AG04449 (cell line): ENCODE results near the gene EHMT1.
"Not testable (repeated sequence)": the region's sequence is repeated elsewhere in the genome, so short reads cannot be mapped to it uniquely, and the experiment has no call there.

Experiments used
- CTCF ChIA-PET: fragments of 350-600 bp; formaldehyde crosslinking; extraction: SDS; loops from one replicate; lab custom pipeline; 2021; ENCODE audit warnings: antibody characterized with exemption; lab: Yijun Ruan, JAX
- POLR2A ChIA-PET: fragments of 400-600, 350-600 bp; formaldehyde crosslinking; extraction: SDS; loops from one replicate; lab custom pipeline; 2020; ENCODE audit warnings: antibody characterized with exemption, inconsistent platforms; lab: Yijun Ruan, JAX
- DNase-seq: peaks from one replicate; pipeline ENCODE4 v3.0.0-alpha.2; 2010; ENCODE audit warnings: low read depth, low spot score
- H3K4me3 ChIP-seq: 2 replicates; pipeline ENCODE4 v1.5.1; 2011; ENCODE audit warnings: low read depth, mild to moderate bottlenecking, control low read depth, low read length
- CTCF ChIP-seq: IDR thresholded peaks from one replicate; pipeline ENCODE4 v1.5.1; 2011; ENCODE audit warnings: mild to moderate bottlenecking, moderate library complexity, low read length, control low read depth, inconsistent platforms; ENCODE audit not compliant: insufficient read depth; ENCODE audit errors: missing control alignments

EHMT1 gene

GRCh38 chr9:137807721-137808703 is 189.2 kb downstream of the EHMT1 start:
- ChIA-PET POLR2A (no interaction called here), CTCF (no interaction called here)
- no peak for TF ChIP-seq CTCF
- H3K4me3 ChIP-seq = no peak overlapping the region
- DNase-seq = no peak

GRCh38 chr9:137809040-137809576 is 190.3 kb downstream of the EHMT1 start:
- POLR2A ChIA-PET = no interaction called here
- CTCF ChIA-PET = no interaction called here
- no peak for DNase-seq
- no peak for TF ChIP-seq CTCF
- no peak overlapping the region for H3K4me3 ChIP-seq

GRCh38 chr9:137809726-137810450 is 191.1 kb downstream of the EHMT1 start:
- DNase-seq, POLR2A ChIA-PET, CTCF ChIA-PET, H3K4me3 ChIP-seq: not testable (repeated sequence)

- no peak overlapping the region for H3K4me3 ChIP-seq
- ChIA-PET CTCF (no interaction called here), POLR2A (no interaction called here)
- DNase-seq = no peak
- TF ChIP-seq CTCF = no peak
These were observed 192.6 kb downstream of the EHMT1 start for GRCh38 chr9:137811283-137811870.

- no peak for DNase-seq
- ChIA-PET POLR2A (no interaction called here), CTCF (no interaction called here)
- no peak for TF ChIP-seq CTCF
- no peak overlapping the region for H3K4me3 ChIP-seq
These were observed 193.7 kb downstream of the EHMT1 start for GRCh38 chr9:137812356-137813023.

GRCh38 chr9:137813167-137813566 is 194.4 kb downstream of the EHMT1 start:
- POLR2A ChIA-PET = no interaction called here
- no peak for TF ChIP-seq CTCF
- no peak for DNase-seq
- CTCF ChIA-PET = no interaction called here
- H3K4me3 ChIP-seq = no peak overlapping the region
